CD4-positive, alpha-beta T cell treated with Interleukin-15 for 1 hour (primary cell): Measurements from ENCODE around the gene TBC1D1.

Source experiments
- DNase-seq: peaks from one replicate; pipeline ENCODE4 v3.0.0-alpha.2; 2020

The TBC1D1 gene

DNA sequence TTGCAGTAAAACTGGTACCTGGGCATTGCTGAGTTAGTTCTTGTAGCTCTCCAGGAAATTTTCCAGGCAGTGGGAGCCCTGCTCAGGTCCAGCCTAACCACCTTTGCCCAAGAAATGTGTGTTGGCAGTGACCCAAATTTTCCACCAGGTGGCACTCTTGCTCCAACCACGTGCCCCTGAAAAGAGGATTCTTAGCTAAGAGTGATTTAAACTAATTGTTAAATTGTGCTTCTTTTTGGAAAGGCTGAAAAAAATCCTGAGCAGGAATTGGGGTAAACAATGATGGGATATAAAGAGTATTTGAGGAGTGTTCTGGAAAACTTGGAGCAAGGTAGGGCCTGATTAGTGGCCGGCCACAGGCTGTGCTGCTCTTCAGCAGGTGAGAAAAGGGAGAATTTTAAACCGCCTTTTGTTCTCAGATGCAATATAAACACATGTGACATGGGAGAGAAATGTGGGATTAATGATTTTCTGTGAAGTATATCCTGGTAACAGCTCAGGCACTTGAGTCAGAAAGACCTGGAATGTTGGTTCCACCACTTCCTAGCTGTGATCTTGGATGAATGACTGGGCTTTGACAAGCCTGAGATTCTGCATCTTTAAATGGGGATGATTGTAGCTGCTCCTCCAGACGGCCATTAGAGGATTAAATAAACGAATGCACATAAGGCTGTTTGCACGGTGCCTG, 288.9 kb downstream of the TBC1D1 start:
- peak; percentile 65 for DNase-seq

DNA sequence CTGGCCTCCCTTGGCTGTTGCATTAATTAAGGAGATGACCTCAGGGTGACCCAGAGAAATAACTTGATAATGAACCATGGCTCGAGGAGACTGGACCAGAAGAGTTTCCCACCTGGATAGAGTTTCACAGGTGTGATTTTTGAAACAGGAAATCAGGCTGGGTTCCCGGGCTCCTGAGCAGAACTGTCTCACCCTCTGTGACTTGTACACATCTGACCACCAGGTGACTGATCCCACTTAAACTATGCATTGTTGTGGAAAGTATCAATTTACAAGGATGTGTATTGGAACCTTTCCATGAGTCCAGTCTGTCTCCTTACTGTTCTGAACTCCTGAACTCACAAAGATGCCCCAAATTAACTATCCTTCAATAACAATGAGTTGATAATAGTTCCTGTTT, 289.6 kb downstream of the TBC1D1 start:
- DNase-seq: no peak

GRCh38 chr4:38181286-38181685, 290.4 kb downstream of the TBC1D1 start:
- DNase-seq: no peak

GRCh38 chr4:38182334-38182998, 291.6 kb downstream of the TBC1D1 start:
- DNase-seq: no peak

DNA sequence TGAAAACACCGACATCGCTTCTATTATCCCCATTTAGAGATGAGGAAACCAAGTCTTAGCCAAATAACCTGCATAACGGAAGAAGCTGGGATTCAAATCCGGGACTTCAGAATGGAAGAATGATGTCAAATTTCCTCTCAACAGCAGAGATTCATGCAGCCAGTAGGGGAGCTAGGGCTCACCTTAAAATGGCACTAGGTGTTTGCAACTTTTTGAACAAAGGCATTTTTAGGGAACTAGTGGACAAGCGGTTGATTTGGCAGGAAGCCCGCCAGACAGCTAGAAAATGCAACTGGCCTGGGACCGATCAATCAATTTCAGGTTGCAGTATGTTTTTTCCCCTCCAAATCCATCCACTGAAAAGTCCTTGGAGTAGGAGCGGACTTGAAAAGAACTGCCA, 293.5 kb downstream of the TBC1D1 start:
- DNase-seq: no peak

- no peak for DNase-seq
These were observed 294.7 kb downstream of the TBC1D1 start for GRCh38 chr4:38185406-38186144.

- DNase-seq: no peak
These were observed 297.3 kb downstream of the TBC1D1 start for GRCh38 chr4:38188136-38188535.

DNA sequence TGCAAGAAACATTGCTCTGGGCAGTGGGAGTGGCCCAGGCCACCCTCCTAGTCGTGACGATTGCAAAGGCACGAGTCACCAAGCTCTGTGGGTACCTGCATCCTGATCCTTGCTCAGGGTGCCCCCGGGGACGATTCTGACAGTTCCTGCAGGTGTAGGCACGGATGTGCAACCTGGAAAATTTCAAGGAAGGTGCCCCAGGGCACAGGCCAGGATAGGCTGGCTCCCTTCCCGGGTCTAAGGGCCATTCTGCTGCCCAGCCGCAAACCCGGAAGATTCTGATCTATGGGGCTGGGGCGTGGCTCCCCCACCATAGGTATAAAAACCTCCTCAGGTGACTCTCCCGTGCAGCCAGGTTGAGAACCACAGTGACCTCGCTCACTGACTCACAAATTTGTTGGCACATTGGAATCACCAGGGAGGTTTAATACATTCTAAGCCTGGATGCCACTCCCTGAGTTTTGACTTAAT, 297.8 kb downstream of the TBC1D1 start:
- DNase-seq: no peak
